Measurements from ENCODE around the gene GEMIN5.

DNA sequence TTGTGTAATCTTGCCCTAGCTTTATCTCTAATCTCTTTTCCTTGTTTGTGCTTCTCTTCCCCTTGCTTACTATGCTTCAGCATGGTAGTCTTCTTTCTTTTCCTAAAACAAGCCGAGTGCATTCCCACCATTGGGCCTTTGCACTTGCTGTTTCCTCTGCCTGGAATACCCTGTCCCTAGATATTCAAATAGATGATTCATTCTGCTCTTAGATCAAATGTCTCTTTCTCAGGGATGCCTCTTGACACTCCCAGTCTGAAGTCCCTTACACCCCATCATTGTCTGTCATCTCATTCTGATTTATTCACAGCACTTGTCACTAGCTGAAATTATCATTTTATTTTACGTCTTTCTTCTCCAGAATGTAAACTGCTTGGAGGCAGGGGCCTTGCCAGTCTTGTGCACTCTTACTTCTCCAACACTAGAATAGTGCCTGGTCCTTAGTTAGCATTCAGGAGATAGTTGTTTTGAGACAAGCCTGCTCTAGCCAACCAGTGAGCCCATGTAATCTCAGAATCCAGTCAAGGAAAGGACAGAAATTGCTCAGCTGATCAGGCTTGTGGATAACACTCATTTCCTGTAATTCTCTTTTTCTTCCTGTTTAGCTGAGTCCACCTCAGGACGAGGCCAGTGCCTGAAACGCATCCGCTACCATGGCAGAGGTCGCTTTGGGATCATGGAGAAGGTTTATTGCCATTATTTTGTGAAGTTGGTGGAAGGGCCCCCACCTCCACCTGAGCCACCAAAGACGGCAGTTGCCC is 28.2 kb upstream of the GEMIN5 start:
- TF ChIP-seq CTCF (IDR thresholded peaks at IDR 0.05; ENCODE audit: low read depth, low read length, poor library complexity, severe bottlenecking) (no peak), EZH2phosphoT487 (IDR thresholded peaks at IDR 0.05; ENCODE audit: borderline replicate concordance, low read length) (no peak)
